Measurements from ENCODE around the gene CATSPERE. TPM values are rescaled to one million over a fixed set of nuclear protein-coding genes. Genes with fewer than 3 reads are reported as not detected.

The CATSPERE gene
- total and polyA plus RNA-seq, 2 of the 8 experiments (the other 6 are each of a cell fraction or from before 2014, with no cell fraction given): 0.05 to 0.45 TPM

DNA sequence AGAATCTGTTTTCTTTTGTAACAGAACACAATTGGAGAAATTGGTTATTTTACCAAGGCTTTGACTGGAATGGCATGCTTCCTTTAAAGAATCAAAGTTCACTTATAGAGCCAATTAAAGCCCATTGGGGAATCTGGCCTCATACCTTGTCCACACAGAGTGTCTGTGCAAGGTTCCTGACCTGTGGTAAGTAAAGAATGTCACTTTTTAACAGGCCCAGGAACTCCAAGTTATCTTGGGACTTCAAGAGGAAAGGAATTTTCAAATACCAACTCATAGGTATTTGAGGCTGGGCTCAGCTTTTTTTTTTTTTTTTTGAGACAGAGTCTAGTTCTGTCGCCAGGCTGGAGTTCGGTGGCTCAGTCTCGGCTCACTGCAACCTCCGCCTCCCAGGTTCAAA is 2.3 kb upstream of the CATSPERE start:
- DNase-seq (ENCODE audit: low read depth in 1 of 2, low spot score in 2 of 2) (no peak), FAIRE-seq (no peak)
- no peak overlapping the region for H3K56ac ChIP-seq (replicated peaks; ENCODE audit: insufficient read length, low read depth, low read length)
- no peaks in the 10 kb centered on the region for H3K27me3 ChIP-seq (replicated peaks in 1 of 4; ENCODE audit: control insufficient read depth in 3 of 4, extremely low read depth in 1 of 4, insufficient read depth in 3 of 4, low read length in 3 of 4)
- no peaks in the 10 kb centered on the region for H3K79me2 ChIP-seq (ENCODE audit: control insufficient read depth in 1 of 2, insufficient read depth in 2 of 2, low read length in 2 of 2)
- no peaks in the 10 kb centered on the region for H4K20me1 ChIP-seq (replicated peaks in 1 of 2; ENCODE audit: control insufficient read depth in 1 of 2, insufficient read depth in 2 of 2, low read length in 2 of 2)
- 90% methylated on average over 3 of the region's 4 CpGs; no CpG with 5 or more reads in 1 of the 2 experiments for WGBS, 2 experiments (ENCODE audit: extremely low coverage in 1 of 2, insufficient coverage in 1 of 2, insufficient read length in 1 of 2, insufficient replicate concordance in 2 of 2, low coverage in 1 of 2, low lambda C conversion rate in 2 of 2, missing lambda C conversion rate in 1 of 2)
- H3K9ac ChIP-seq (replicated peaks in 1 of 4; ENCODE audit: extremely low read depth in 1 of 4, low read depth in 3 of 4, low read length in 3 of 4): no peak overlapping the region
- no peak overlapping the region for H4K5ac ChIP-seq (ENCODE audit: insufficient read length, low read depth, low read length)
- H2BK12ac ChIP-seq (ENCODE audit: low read depth, low read length): no peak overlapping the region
- no peak overlapping the region for H4K8ac ChIP-seq (ENCODE audit: extremely low read depth, insufficient read depth, low read length)
- peaks cover 1 to 15% (median 12%) of the 10 kb centered on the region in 4 experiments for H3K4me1 ChIP-seq (replicated peaks in 1 of 4; ENCODE audit: control insufficient read depth in 3 of 4, insufficient read depth in 4 of 4, low read length in 3 of 4)
- H2AFZ ChIP-seq (ENCODE audit: low read length): no peak overlapping the region
- H3K23ac ChIP-seq (ENCODE audit: insufficient read length): no peak overlapping the region
- no peak overlapping the region for H2BK20ac ChIP-seq (ENCODE audit: low read length)
- H3K9me3 ChIP-seq (ENCODE audit: insufficient read depth in 2 of 2, low read depth in 1 of 2, low read length in 1 of 2): no peaks in the 10 kb centered on the region
- no peaks in the 10 kb centered on the region for H3K79me1 ChIP-seq (ENCODE audit: low read depth, low read length)
- no peak overlapping the region for H3K4me3 ChIP-seq (ENCODE audit: extremely low read depth in 1 of 4, insufficient read depth in 2 of 4, low read depth in 3 of 4, low read length in 4 of 4)
- no peak overlapping the region for H3K4ac ChIP-seq (replicated peaks; ENCODE audit: insufficient read length, low read depth, low read length)
- H3K4me2 ChIP-seq (ENCODE audit: insufficient read depth in 1 of 2, low read depth in 2 of 2, low read length in 2 of 2): no peak overlapping the region
- no peak overlapping the region for H3K27ac ChIP-seq (ENCODE audit: low read depth, low read length)
- no peak overlapping the region for H2BK120ac ChIP-seq (replicated peaks; ENCODE audit: low read depth, low read length)
- H2BK5ac ChIP-seq (ENCODE audit: low read depth, low read length): no peak overlapping the region
- ChIA-PET POLR2A (ENCODE audit: partially characterized antibody) (no interaction called here), CTCF (ENCODE audit: partially characterized antibody) (interaction anchor here (0.7 to 1.0 kb wide), 2 partner anchors 145 to 378 kb away, joined by 3 read pairs; no protein-coding TSS in a partner anchor)
- H3K23me2 ChIP-seq (ENCODE audit: low read depth, low read length): peaks cover 5% of the 10 kb centered on the region; the same call in 1 of the 2 replicates
- H3K18ac ChIP-seq (ENCODE audit: extremely low read depth, low read length): no peak overlapping the region
- no peak overlapping the region for H2AK5ac ChIP-seq (ENCODE audit: low read depth, low read length)
- no peak overlapping the region for H2BK15ac ChIP-seq (ENCODE audit: low read length)
- no peaks in the 10 kb centered on the region for H3K36me3 ChIP-seq (ENCODE audit: control insufficient read depth in 2 of 4, insufficient read depth in 4 of 4, low read length in 3 of 4)
- H3K14ac ChIP-seq (ENCODE audit: insufficient read length): no peak overlapping the region
- H4K91ac ChIP-seq (replicated peaks; ENCODE audit: insufficient read length, low read length): no peak overlapping the region
- no peak for TF ChIP-seq TBP (IDR thresholded peaks at IDR 0.05; ENCODE audit: low read depth, low read length)
- no peak for TF ChIP-seq RNF2 (IDR thresholded peaks at IDR 0.05; ENCODE audit: borderline replicate concordance, low read depth, low read length, missing control alignments, poor library complexity, severe bottlenecking)
- TF ChIP-seq SRF (IDR thresholded peaks at IDR 0.05; ENCODE audit: low read depth, low read length): no peak
- TF ChIP-seq, protein P1, sequence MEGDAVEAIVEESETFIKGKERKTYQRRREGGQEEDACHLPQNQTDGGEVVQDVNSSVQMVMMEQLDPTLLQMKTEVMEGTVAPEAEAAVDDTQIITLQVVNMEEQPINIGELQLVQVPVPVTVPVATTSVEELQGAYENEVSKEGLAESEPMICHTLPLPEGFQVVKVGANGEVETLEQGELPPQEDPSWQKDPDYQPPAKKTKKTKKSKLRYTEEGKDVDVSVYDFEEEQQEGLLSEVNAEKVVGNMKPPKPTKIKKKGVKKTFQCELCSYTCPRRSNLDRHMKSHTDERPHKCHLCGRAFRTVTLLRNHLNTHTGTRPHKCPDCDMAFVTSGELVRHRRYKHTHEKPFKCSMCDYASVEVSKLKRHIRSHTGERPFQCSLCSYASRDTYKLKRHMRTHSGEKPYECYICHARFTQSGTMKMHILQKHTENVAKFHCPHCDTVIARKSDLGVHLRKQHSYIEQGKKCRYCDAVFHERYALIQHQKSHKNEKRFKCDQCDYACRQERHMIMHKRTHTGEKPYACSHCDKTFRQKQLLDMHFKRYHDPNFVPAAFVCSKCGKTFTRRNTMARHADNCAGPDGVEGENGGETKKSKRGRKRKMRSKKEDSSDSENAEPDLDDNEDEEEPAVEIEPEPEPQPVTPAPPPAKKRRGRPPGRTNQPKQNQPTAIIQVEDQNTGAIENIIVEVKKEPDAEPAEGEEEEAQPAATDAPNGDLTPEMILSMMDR (IDR thresholded peaks at IDR 0.05; ENCODE audit: control extremely low read depth in 1 of 3, insufficient read depth in 1 of 3, low read depth in 1 of 3, low read length in 3 of 3): no peak
- TF ChIP-seq EZH2 (IDR thresholded peaks at IDR 0.05; ENCODE audit: low read depth, low read length, severe bottlenecking): no peak
- TF ChIP-seq MAFK (IDR thresholded peaks at IDR 0.05; ENCODE audit: low read depth, low read length): no peak
- no peak for TF ChIP-seq EGR1 (IDR thresholded peaks at IDR 0.05; ENCODE audit: borderline replicate concordance, low read depth, low read length)
- TF ChIP-seq CREB1 (IDR thresholded peaks at IDR 0.05): no peak
- TF ChIP-seq TEAD4 (IDR thresholded peaks at IDR 0.05; ENCODE audit: low read depth, low read length): no peak
- TF ChIP-seq ASH2L (IDR thresholded peaks at IDR 0.05; ENCODE audit: low read length): no peak
- TF ChIP-seq HDAC2 (IDR thresholded peaks at IDR 0.05; ENCODE audit: borderline replicate concordance in 1 of 2, low read depth in 2 of 2, low read length in 2 of 2): no peak
- no peak for TF ChIP-seq RBBP5 (IDR thresholded peaks at IDR 0.05; ENCODE audit: borderline replicate concordance, low read depth, low read length)
